GM12878 (cell line): ENCODE data around the gene PCTP. TPM values are rescaled to one million over a fixed set of nuclear protein-coding genes. Genes with fewer than 3 reads are reported as not detected.

Experiments
- BCL11A ChIP-seq: IDR thresholded peaks from 2 replicates; pipeline ENCODE4 v1.6.1; 2011; ENCODE audit warnings: low read depth, low read length
- CBX5 ChIP-seq: sonication (generic); IDR thresholded peaks from 2 replicates; pipeline ENCODE4 v1.6.1; 2016; ENCODE audit warnings: low read depth, moderate library complexity, mild to moderate bottlenecking, inconsistent platforms
- MTA3 ChIP-seq: IDR thresholded peaks from 2 replicates; pipeline ENCODE4 v1.6.1; 2012; ENCODE audit warnings: low read length, inconsistent platforms, borderline replicate concordance
- STAT1 ChIP-seq: fragments of 450-650 bp; conservative IDR thresholded peaks from 2 replicates; pipeline ENCODE4 v1.6.1; 2014; ENCODE audit warnings: antibody characterized with exemption, mild to moderate bottlenecking
- ZZZ3 ChIP-seq: IDR thresholded peaks from 2 replicates; pipeline ENCODE4 v1.6.1; 2011; ENCODE audit warnings: low read depth; ENCODE audit not compliant: control insufficient read depth, insufficient read length
- polyA plus RNA-seq, 11 experiments: library from polyadenylated mRNA; depleted of rRNA in 4 of 11; unstranded in 6 of 11; stranded (reverse) in 5 of 11; fragments of >200 nt; fragmentation: Nextera tagmentation in 4 of 11; fragmentation: Illumina TruSeq in 1 of 11; extraction: Ambion mirVana in 4 of 11; extraction: Trizol in 1 of 11; gene quantifications; 1 replicate in 1 of 11; 2 replicates in 10 of 11; pipeline versions ENCODE4 v1.2.1 to v1.2.3, GENCODE V29; 2011 to 2016; ENCODE audit warnings: inconsistent platforms in 2 of 11, missing spikeins in 2 of 11, low read depth in 1 of 11
- total RNA-seq, 4 experiments: library from RNA; depleted of rRNA in 3 of 4; stranded (reverse); fragments of >200 nt in 3 of 4; fragmentation: Illumina TruSeq in 1 of 4; extraction: Trizol in 1 of 4; gene quantifications; 2 replicates each; pipeline versions ENCODE4 v1.2.1 to v1.2.3, GENCODE V29; 2013 to 2021
- TF ChIP-seq, protein P1 (sequence below): fragments of 450-650 bp; IDR thresholded peaks from 2 replicates; pipeline ENCODE4 v1.6.1; 2017; ENCODE audit warnings: antibody characterized with exemption, mild to moderate bottlenecking, moderate library complexity
- TF ChIP-seq, protein P2 (sequence below): fragments of 450-650 bp; IDR thresholded peaks from 2 replicates; pipeline ENCODE4 v1.6.1; 2014; ENCODE audit warnings: mild to moderate bottlenecking
- TF ChIP-seq, protein P3 (sequence below): IDR thresholded peaks from 2 replicates; pipeline ENCODE4 v1.6.1; 2011; ENCODE audit warnings: borderline replicate concordance, low read depth, mild to moderate bottlenecking, moderate library complexity, low read length; ENCODE audit not compliant: insufficient read depth, poor library complexity, severe bottlenecking

Gene PCTP
- total and polyA plus RNA-seq, 10 of the 15 experiments (the other 5 are each of a cell fraction or from before 2014, with no cell fraction given): 1.4 to 26.8 (median 3.7) TPM

DNA sequence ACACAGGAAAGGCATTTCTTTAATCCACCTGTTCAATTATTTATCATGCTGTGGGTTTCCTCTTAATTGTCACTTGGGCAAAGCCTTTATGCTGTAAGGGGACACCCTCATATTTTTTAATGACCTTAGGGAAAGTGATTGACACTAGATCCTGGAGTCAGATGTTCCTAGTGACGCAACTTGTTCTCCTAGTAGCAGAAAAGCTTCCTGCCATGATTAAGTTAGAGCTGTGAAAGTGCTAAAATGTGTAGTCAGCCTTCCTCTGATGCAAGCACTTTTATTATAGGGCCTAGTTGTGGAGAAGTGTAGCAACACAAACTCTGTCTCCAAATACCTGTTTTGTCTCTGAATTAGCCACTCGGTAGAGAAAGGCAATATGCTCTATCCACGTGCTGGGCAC, 40.4 kb upstream of the PCTP start (continued):
- TF ChIP-seq, protein P1, sequence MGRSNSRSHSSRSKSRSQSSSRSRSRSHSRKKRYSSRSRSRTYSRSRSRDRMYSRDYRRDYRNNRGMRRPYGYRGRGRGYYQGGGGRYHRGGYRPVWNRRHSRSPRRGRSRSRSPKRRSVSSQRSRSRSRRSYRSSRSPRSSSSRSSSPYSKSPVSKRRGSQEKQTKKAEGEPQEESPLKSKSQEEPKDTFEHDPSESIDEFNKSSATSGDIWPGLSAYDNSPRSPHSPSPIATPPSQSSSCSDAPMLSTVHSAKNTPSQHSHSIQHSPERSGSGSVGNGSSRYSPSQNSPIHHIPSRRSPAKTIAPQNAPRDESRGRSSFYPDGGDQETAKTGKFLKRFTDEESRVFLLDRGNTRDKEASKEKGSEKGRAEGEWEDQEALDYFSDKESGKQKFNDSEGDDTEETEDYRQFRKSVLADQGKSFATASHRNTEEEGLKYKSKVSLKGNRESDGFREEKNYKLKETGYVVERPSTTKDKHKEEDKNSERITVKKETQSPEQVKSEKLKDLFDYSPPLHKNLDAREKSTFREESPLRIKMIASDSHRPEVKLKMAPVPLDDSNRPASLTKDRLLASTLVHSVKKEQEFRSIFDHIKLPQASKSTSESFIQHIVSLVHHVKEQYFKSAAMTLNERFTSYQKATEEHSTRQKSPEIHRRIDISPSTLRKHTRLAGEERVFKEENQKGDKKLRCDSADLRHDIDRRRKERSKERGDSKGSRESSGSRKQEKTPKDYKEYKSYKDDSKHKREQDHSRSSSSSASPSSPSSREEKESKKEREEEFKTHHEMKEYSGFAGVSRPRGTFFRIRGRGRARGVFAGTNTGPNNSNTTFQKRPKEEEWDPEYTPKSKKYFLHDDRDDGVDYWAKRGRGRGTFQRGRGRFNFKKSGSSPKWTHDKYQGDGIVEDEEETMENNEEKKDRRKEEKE: no peak
- no peak for TF ChIP-seq BCL11A
- TF ChIP-seq, protein P2, sequence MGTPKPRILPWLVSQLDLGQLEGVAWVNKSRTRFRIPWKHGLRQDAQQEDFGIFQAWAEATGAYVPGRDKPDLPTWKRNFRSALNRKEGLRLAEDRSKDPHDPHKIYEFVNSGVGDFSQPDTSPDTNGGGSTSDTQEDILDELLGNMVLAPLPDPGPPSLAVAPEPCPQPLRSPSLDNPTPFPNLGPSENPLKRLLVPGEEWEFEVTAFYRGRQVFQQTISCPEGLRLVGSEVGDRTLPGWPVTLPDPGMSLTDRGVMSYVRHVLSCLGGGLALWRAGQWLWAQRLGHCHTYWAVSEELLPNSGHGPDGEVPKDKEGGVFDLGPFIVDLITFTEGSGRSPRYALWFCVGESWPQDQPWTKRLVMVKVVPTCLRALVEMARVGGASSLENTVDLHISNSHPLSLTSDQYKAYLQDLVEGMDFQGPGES: no peak
- TF ChIP-seq STAT1: no peak
- no peak for TF ChIP-seq ZZZ3
- TF ChIP-seq CBX5: no peak
- TF ChIP-seq, protein P3, sequence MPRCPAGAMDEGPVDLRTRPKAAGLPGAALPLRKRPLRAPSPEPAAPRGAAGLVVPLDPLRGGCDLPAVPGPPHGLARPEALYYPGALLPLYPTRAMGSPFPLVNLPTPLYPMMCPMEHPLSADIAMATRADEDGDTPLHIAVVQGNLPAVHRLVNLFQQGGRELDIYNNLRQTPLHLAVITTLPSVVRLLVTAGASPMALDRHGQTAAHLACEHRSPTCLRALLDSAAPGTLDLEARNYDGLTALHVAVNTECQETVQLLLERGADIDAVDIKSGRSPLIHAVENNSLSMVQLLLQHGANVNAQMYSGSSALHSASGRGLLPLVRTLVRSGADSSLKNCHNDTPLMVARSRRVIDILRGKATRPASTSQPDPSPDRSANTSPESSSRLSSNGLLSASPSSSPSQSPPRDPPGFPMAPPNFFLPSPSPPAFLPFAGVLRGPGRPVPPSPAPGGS: no peak
- TF ChIP-seq MTA3: no peak
